Esophagus muscularis mucosa (tissue), 3 donors: ENCODE data around the gene RNASE8.

Experiments used
- CTCF ChIP-seq, 3 experiments: fragments of 200-600 bp in 2 of 3; fragments of 450-650 bp in 1 of 3; sonication (generic) in 2 of 3; IDR thresholded peaks; one replicate each; pipeline ENCODE4 v1.5.1; 2017 to 2019; ENCODE audit warnings: antibody characterized with exemption in 3 of 3, mild to moderate bottlenecking in 2 of 3, moderate library complexity in 1 of 3
- POLR2A ChIP-seq: fragments of 450-650 bp; IDR thresholded peaks from one replicate; pipeline ENCODE4 v1.6.1; 2017; ENCODE audit warnings: antibody characterized with exemption, moderate library complexity, mild to moderate bottlenecking, low read depth
- POLR2AphosphoS5 ChIP-seq, 2 donors: sonication (generic); formaldehyde crosslinking; IDR thresholded peaks; one replicate each; pipeline ENCODE4 v1.6.1; 2017; ENCODE audit warnings: antibody characterized with exemption in 2 of 2

DNA sequence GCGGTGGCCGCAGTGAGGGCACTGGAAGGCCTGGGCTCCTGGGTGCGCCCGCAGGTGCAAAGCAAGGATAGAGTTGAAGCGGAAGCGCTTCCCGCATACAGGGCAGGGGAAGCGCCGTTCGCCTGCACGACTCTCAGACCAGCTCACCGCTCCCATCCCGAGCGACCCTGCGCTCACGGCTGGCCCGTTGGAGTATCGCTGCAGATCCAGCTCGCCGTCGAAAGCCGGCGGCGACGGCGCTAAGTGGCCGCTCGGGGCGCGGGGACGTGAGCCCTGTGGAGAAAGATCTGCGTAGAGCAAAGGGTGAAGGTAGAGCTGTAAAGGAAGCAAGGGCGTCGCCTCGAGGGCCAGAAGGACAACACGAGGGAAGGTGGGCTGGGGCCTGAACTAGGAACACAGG is 35.4 kb downstream of the RNASE8 start:
- TF ChIP-seq CTCF (IDR thresholded peaks at IDR 0.05) = no peak
- TF ChIP-seq POLR2AphosphoS5 (IDR thresholded peaks at IDR 0.05) = no peak
- TF ChIP-seq POLR2A = no peak
